GM21360 (cell line): ENCODE results near the gene HJURP.

Source experiments
- ATAC-seq: cut with Tn5 transposase; IDR thresholded peaks from one replicate; pipeline ENCODE4 v1.9.1; 2021; ENCODE audit warnings: mild to moderate bottlenecking, moderate library complexity; ENCODE audit not compliant: unreplicated experiment

HJURP gene

DNA sequence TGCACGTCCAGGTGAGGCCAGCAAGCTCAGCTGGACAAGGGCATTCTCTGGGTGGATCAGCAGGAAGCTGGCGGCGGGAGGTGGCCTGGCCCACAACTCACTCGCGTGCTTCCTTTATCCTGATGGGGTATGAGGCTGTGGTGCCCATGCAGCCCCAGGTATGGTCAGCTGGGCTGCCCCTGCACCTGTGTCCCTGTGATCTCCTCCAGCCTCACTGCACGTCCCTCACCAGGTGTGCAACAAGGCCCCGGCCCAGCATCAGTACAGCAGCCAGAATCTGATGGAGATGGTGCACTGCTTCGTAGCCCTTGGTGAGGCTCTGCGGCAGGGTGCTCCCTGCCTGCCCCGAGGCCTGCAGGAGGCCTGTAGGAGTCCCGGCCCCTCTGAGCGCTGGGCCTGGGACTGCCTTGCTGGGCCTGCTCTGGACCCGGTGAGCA, 58.6 kb downstream of the HJURP start:
- ATAC-seq, result no peak

DNA sequence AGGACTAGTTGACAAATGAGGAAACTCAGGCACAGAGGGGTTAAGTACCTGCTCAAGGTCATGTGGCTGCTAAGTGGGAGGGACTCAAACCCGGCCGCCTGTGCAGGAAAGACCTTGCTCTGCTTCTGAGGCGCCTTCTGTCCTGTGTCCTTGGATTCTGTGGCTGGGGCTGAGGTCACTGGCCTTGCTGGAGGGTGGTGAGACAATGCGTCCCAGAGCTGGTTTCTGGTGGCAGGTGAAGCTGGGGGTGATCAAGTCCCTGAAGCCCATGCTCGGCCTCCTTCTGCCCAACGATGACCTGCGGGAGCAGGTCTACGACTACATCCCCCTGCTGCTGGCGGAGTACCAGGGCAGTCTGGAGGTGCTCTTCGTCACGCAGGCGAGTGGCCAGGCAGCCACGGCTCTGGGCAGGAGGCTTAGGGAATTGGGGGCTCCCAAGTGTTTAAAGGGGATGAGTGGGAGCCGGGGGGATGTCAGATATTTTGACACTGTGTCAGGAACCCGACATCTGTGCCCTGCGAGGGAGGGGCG, 60.1 kb downstream of the HJURP start:
- ATAC-seq, result no peak

DNA sequence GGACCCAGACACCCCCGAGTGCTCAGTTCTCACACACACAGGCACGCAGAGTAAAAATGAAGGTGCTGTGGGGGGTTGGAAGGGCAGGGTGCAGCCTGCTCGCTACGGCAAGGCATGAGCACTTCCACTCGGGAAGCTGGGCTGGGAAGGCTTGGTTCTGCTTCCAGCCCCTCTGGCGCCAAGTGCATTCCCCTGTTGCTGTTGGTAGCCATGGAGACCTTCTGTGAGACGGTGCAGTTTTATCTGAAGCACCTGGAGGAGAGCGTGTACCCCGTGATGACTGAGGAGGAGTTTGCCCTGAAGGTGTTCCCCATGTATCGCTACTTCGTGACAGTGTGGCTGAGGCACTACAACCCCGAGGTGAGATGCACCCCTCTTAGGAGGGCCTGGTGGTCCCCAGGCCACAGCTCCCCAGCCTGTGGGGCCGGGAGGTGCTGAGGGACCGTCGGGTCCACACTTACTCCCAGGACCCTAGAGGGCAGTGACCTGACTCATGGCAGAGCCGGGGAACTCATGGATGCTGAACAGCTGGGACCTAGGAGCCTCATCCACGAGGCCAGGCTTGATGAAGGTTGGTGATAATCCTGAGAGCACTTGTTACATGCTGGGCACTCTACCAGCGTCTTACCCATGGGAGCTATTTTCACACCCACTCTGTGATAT, 60.7 kb downstream of the HJURP start:
- no peak for ATAC-seq

DNA sequence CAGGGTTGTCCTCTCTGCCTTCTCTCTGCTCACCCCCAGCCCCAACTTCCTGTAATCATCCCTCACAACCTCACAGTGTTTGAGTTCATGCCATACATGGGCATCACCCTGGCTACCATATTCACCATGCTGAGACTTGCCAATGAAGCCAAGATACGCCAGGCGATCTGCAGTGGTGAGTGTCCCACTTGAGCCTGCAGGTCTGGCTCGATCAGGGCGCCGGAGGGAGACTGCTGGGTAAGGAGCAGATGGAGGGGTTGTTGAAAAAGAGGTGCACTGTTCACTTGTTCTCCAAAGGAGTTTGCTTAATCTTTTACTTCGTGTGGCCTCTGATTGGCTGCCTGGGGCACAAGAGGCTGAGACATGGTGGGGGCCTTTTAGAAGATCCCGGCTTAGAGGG, 61.6 kb downstream of the HJURP start:
- ATAC-seq, result no peak

DNA sequence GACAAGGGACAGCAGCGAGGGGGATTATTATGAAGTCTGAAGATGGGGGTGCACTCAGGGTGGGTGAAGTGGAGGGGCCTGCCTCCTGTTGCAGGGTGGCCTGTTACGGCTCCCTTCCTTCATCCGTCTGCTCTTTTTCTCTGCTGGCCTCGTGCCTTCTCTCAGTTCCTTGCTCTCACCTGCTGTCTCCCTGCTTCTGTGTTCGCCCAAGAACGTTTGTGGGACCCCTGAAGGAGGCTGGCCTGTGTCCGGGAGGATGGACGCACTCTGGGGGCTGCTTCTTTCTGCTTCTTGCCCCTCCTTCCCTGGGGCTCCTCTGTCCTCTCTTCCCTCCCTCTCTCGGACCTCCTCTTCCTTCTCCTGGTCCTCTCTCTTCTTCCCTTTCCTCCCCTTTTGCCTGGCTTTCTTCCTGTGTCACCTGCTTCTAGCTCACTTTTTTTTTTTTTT, 62.4 kb downstream of the HJURP start:
- no peak for ATAC-seq

DNA sequence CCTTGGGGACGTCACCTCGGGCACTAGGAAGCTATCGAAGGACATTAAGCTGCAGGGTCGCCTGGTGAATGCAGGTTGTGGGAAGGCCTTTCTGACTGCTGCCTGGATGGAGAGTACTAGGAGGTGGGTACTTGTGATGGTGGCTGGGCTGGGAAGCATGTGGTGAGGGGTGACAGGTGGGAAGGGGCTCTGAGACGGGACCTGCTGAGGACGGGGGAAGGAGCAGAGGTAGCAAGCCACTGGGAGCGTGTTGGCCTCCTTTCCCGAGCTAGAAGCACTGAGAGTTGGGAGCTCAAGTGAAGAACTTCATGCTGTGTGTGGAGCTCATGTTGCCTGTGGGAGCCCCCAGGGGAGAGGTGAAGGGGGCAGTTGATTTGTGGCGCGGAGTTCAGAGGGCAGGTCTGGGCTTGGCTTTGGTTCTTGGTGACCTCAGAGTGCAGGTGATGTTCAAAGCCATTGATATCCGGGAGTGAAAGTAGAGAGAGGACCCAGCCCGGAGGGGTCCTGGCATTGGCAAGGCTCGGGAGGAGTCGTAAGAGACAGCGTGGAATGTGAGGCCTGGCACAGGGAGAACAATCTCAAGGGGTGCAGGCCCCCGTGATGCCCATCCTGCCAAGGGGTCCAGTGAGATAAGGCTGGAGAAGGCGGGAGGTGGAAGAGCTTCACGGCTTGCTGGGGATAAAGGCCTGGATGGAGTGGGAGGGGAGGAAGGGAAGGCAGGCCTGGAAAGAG, 63.0 kb downstream of the HJURP start:
- ATAC-seq, result no peak

DNA sequence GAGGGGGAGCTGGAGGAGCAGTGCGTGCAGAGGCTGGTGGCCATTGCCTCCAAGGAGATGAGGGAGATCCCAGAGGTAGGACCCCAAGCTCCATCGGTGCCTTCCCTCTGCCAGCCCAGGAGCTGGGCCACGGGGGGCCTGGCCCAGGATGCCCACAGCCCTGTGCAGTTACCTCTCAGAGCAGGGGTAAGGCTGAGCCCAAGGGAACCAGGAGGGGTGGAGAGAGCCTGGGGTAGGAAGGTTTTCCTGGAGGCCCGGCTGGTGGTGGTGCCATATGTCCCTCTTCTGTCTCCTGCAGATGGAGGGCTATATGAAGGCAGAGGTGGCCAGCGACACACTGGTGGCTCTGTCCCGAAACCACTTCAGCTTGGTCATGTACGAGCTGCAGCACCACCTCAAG, 64.8 kb downstream of the HJURP start:
- ATAC-seq, result no peak
